Stimulated activated CD4-positive, alpha-beta T cell treated with anti-CD3 and anti-CD28 coated beads, Interleukin-1b, Interleukin-23, amount 100 ng/mL, for 24 hours (primary cell): Measurements from ENCODE around the gene SOX6.
"Not testable (repeated sequence)": the region's sequence is repeated elsewhere in the genome, so short reads cannot be mapped to it uniquely, and the experiment has no call there.

Experiments used
- DNase-seq, 4 experiments: peaks; one replicate each; pipeline ENCODE4 v3.0.0-alpha.2; 2020; ENCODE audit warnings: low read depth in 4 of 4, low spot score in 1 of 4

SOX6 gene

GRCh38 chr11:15936011-15936410, 420.3 kb downstream of the SOX6 start:
- no peak for DNase-seq

- no peak for DNase-seq
Measured at GRCh38 chr11:15935373-15935772, 421.0 kb downstream of the SOX6 start.

- no peak for DNase-seq
Measured at GRCh38 chr11:15933886-15934625, 422.3 kb downstream of the SOX6 start.

DNA sequence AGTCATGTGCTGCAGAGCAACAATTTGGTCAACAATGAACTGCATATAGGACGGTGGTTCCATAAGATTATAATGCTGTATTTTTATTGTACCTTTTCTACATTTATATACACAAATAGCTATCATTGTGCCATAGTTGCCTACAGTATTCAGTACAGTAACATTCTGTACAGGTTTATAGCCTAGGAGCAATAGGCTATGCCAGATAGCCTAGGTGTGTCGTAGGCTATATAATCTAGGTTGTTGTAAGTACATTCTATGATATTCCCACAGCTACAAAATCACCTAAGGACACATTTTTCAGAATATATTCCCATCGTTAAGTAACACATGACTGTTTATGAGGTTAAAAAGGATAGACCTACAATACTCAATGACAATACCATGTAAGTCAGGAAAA, 423.9 kb downstream of the SOX6 start:
- DNase-seq = no peak

GRCh38 chr11:15931497-15931896, 424.8 kb downstream of the SOX6 start:
- no peak for DNase-seq

DNA sequence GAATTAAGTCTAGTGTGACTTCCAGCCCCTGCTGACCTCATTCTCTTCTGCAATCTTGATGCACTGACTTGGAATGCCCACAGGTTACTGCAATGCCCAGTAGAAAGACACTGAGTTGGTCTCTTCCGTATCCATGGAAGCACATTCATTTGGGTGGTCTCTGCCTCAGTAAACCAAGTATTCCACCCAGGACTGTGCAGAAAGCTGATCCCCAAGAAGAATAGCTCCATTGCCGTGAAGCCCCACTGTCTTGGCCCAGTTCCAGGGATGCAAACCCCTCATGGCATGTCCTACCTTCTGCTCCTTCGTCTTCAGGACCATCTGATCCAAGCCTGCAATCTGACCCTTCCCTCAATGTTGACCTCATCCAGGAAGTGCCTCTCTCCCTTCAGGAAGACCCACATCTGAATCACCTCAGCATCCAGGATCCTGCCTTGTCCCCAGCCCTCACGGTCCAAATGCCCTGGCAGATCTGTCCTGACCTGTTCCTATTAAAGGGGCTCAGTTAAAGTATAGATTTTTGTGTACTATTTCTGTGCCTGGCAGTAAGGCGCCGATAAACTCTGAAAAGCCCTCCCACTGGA, 425.8 kb downstream of the SOX6 start:
- DNase-seq = no peak

DNA sequence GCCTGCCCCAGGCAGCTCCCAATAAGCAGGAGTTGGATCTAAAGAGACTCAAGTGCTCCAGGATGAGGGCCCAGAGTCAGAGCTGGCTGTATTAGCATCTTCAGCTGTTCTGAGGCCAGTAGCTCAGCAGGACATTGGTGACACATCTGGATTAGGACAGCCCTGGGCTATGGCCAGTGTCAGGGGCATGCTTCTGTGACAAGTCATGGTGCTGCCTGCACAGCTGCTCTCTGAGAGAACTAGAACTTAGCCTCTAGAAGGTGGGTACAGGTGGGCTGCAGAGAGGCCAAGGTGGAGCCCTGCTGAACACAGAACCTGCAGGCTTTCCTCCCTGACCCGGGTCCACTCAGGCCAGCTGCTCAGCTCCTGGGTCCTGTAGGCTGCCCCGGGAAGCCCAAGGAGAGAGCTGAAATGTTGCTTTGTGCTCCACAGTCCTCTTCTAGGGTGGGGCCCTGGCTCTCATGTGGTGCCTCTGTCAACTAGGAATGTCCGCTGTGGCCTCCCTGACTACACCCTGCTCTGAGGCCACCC, 426.9 kb downstream of the SOX6 start:
- no peak for DNase-seq

- no peak for DNase-seq
Measured at GRCh38 chr11:15927864-15928217, 428.5 kb downstream of the SOX6 start.

- no peak for DNase-seq
Measured at GRCh38 chr11:15927196-15927863, 429.0 kb downstream of the SOX6 start.

- no peak for DNase-seq
Measured at GRCh38 chr11:15926071-15926470, 430.3 kb downstream of the SOX6 start.

GRCh38 chr11:15923183-15923582, 433.2 kb downstream of the SOX6 start:
- DNase-seq = no peak

GRCh38 chr11:15922745-15923144, 433.6 kb downstream of the SOX6 start:
- DNase-seq = not testable (repeated sequence)

DNA sequence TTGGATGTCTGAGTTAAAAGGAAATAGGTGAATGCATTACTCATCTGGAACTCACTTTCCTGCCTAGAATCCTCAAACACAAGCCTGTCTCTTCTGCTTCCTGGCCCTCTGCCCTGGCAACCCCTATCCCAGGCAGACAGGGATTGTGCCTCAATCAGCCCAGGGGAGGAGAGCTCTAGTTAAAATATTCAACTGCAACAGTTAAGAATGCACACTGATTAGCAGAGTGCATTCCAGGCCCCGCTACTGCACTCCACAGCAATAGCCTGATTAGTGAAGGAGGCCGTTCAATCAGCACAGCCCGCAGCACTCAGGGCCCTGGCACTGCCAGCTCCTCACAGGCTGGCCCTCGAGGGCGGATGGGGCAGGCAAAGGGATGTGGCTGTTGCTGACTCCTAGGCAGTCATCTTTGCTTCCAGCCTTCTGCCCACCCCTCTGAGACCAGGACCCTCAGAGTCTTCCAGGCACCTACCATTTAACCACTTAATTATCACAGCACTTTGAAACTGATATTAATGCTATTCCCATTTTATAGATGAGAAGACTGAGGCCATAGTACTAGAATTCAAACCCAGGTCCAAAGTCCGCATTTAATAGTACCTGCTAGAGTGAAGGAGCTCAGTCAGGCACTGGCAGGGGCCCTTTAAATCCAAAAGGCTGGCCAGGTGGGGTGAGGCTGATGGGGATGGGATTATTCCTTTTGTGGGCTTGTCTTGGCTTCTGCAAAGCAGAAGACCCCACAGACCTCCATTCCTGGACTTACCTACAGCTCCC, 435.3 kb downstream of the SOX6 start:
- DNase-seq = no peak

DNA sequence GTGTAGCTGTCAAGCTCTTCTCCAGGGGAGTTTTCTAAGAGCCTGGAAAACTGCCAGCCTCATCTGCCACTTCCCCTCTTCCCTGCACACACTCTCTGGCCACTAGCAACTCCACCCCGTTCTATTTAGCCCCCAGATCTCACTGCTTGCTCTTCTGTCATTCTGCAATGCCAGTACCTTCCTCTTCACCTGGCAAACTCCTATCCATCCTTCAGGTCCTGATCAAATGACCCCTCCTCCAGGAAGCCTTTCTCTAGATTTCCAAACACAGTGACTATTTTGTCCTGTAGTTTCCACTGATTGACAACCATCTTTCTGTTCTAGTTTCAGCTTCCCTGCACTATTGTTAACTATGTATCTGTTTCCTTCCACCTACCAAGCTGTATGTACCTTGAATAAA, 437.7 kb downstream of the SOX6 start:
- DNase-seq = no peak

DNA sequence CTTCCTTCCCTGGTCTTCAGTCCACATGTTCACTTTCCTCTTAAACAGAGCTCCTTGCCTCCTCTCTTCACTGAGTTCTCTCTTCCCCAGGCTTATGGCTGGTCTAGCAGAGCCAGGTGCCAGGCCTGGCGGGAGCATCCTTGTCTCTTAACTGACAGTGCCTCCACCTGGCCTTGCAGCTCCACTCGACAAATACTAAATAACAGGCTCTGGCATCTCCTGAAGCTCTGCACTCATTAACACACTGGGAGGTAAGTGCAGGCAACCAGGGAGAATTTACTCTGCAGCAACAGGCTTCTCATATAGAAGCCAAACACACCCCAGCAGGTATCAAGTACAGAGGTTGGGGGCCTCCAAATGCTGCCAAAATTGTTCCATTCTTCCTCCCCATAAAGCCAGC, 438.1 kb downstream of the SOX6 start:
- DNase-seq = no peak
